Osteoblast (primary cell): Measurements from ENCODE around the gene DMWD. TPM values are rescaled to one million over a fixed set of nuclear protein-coding genes. Genes with fewer than 3 reads are reported as not detected.
"Not testable (repeated sequence)": the region's sequence is repeated elsewhere in the genome, so short reads cannot be mapped to it uniquely, and the experiment has no call there.

Source experiments
- DNase-seq: peaks from one replicate; pipeline ENCODE4 v3.0.0; 2011; ENCODE audit warnings: low spot score, mixed read lengths; ENCODE audit not compliant: insufficient read length; ENCODE audit errors: missing footprints
- H2AFZ ChIP-seq: 2 replicates; pipeline ENCODE4 v1.6.0; 2011; ENCODE audit warnings: mild to moderate bottlenecking, low read length
- H3K27ac ChIP-seq: 2 replicates; pipeline ENCODE4 v1.5.1; 2011; ENCODE audit warnings: mild to moderate bottlenecking, low read depth, low read length, moderate library complexity
- H3K27me3 ChIP-seq: 2 replicates; pipeline ENCODE4 v1.6.0; 2012; ENCODE audit warnings: mild to moderate bottlenecking, control low read depth, inconsistent platforms, low read length, moderate library complexity; ENCODE audit not compliant: insufficient read depth
- H3K36me3 ChIP-seq: 2 replicates; pipeline ENCODE4 v1.5.1; 2011; ENCODE audit warnings: mild to moderate bottlenecking, low read length, control low read depth, moderate library complexity; ENCODE audit not compliant: insufficient read depth
- H3K4me1 ChIP-seq: 2 replicates; pipeline ENCODE4 v1.5.1; 2011; ENCODE audit warnings: mild to moderate bottlenecking, low read length, control low read depth, moderate library complexity; ENCODE audit not compliant: insufficient read depth
- H3K4me2 ChIP-seq: 2 replicates; pipeline ENCODE4 v1.6.0; 2011; ENCODE audit warnings: mild to moderate bottlenecking, low read length; ENCODE audit not compliant: insufficient read depth
- H3K4me3 ChIP-seq: fragments of 200-600 bp; sonication (generic); 3 replicates; pipeline ENCODE4 v1.5.1; 2012; ENCODE audit warnings: mild to moderate bottlenecking, low read length, inconsistent platforms; ENCODE audit not compliant: insufficient read depth
- H3K79me2 ChIP-seq: 2 replicates; pipeline ENCODE4 v1.6.0; 2012; ENCODE audit warnings: mild to moderate bottlenecking, low read length, control low read depth, inconsistent platforms; ENCODE audit not compliant: insufficient read depth
- H3K9me3 ChIP-seq: 2 replicates; pipeline ENCODE4 v1.5.1; 2011; ENCODE audit warnings: low read depth, low read length, control low read depth
- H4K20me1 ChIP-seq: 2 replicates; pipeline ENCODE4 v1.6.0; 2012; ENCODE audit warnings: mild to moderate bottlenecking, low read length, control low read depth; ENCODE audit not compliant: insufficient read depth
- CTCF ChIP-seq: IDR thresholded peaks from 2 replicates; pipeline ENCODE4 v1.5.1; 2011; ENCODE audit warnings: mild to moderate bottlenecking, low read depth, low read length, moderate library complexity; ENCODE audit errors: extremely low read depth
- total RNA-seq: library from RNA; depleted of rRNA; stranded (reverse); fragments of >200 nt; gene quantifications from 2 replicates; pipeline ENCODE4 v1.2.3, GENCODE V29; 2012

Gene DMWD
- total RNA-seq, 1 donor: 48.5 TPM

- H3K36me3 ChIP-seq: no peaks in the 10 kb centered on the region
- no peaks in the 10 kb centered on the region for H3K79me2 ChIP-seq
- no peaks in the 10 kb centered on the region for H3K27me3 ChIP-seq
- H2AFZ ChIP-seq: no peak overlapping the region
- no peaks in the 10 kb centered on the region for H4K20me1 ChIP-seq
- no peak overlapping the region for H3K4me2 ChIP-seq
- no peaks in the 10 kb centered on the region for H3K9me3 ChIP-seq
- no peak overlapping the region for H3K27ac ChIP-seq
- H3K4me3 ChIP-seq: no peak overlapping the region
- DNase-seq: no peak
- H3K4me1 ChIP-seq: peaks cover 11% of the 10 kb centered on the region
- TF ChIP-seq CTCF: no peak
Observed at GRCh38 chr19:45804959-45805230, 12.2 kb upstream of the DMWD start.

DNA sequence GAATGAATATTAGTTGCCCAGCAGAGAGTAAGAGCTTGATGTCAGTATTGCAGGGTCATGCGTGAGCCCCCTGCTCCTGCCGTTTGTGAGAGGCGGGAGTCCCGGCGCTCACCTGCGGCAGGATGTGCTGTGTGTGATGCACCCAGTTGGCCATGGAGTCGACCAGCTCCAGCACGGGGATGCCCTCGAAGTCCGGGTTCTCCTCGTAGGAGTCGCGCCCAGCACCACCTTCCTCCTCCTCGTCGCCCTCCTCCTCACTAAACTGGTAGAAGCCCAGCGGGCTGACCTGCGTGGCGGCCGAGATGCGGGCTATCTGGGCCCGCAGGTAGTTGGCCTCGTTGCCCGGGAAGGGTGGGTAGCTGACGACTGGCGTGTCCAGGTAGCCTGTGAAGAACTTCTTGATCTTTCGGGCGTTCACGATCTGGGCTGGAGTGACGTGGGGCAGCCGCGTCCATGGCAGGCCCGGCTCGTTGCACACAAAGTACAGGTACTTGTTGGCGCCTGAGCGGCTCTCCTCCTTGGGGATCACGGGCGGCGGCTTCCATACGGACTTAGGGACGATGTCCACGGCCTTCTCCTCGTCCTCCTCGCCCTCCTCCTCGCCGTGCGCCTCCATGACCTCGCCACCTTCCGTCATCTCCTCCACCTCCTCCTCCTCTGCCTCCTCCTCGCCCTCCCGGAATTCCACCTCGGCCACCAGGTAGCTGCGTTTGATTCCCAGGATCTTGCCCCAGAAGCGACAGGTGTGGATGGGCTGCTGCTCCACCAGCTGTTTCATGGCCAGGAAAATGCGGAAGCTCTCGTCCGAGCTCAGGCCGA, 11.7 kb upstream of the DMWD start:
- Histone ChIP-seq H3K79me2 (no peaks in the 10 kb centered on the region), H3K4me1 (peaks cover 8% of the 10 kb centered on the region), H3K27me3 (no peaks in the 10 kb centered on the region), H2AFZ (no peak overlapping the region), H3K9me3 (no peaks in the 10 kb centered on the region), H4K20me1 (no peaks in the 10 kb centered on the region), H3K27ac (no peak overlapping the region), H3K4me2 (no peak overlapping the region), H3K36me3 (no peaks in the 10 kb centered on the region), H3K4me3 (no peak overlapping the region)
- DNase-seq: no peak
- no peak for TF ChIP-seq CTCF

DNA sequence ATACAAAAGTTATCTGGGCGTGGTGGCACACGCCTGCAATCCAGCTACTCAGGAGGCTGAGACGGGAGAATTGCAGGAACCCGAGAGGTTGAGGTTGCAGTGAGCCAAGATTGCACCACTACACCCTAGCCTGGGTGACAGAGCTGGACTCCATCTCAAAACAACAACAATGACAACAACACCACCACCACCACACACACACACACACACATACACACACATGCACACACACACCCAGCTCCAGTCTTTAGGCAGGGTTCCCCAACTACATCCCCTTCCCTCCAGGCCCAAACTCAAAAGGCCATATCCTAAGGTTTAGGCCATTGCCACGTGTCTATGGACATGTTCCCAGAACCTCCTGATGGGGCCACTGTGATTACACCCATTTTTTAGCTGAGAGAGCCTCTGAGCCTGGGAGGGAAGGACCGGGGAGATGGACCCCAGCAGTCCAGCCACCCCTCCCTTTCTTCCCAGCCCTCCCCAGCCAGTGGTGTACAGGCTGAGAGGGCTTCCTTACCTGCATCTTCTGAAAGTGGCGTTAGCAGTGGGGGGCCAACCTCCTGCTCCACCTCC, 9.0 kb upstream of the DMWD start:
- H3K4me2 ChIP-seq: no peak overlapping the region
- H4K20me1 ChIP-seq: no peaks in the 10 kb centered on the region
- peaks cover 13% of the 10 kb centered on the region for H3K4me1 ChIP-seq
- H3K27me3 ChIP-seq: no peaks in the 10 kb centered on the region
- no peak overlapping the region for H3K27ac ChIP-seq
- H3K36me3 ChIP-seq: no peaks in the 10 kb centered on the region
- no peak for TF ChIP-seq CTCF
- peak; percentile 68 for DNase-seq
- H3K9me3 ChIP-seq: no peaks in the 10 kb centered on the region
- H3K4me3 ChIP-seq: no peak overlapping the region
- no peaks in the 10 kb centered on the region for H3K79me2 ChIP-seq
- H2AFZ ChIP-seq: no peak overlapping the region

DNA sequence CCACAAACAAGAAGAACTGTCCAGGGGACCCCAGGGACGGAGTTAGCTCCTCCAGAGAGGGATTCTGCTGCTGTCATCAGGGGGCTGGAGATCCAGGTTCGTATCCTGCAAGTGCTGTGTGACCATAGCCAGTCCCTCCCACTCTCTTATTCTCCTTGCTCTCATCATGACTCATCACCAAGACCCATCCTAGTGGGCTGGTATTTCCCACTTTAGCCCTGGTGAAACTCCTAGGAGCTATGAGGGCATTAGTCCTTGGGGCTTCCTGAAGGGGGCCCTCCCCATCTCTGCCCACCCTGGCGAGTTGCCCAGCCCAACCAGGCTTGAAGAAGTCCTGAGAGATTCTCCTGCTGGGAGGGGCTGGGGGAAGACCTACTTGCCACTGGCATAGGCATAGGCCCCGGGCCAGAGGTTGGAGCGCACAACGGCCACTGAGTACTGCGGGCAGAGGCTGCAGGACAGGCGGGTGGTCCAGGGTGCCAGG, 7.5 kb upstream of the DMWD start:
- no peaks in the 10 kb centered on the region for H3K79me2 ChIP-seq
- H3K4me3 ChIP-seq: no peak overlapping the region
- no peak overlapping the region for H2AFZ ChIP-seq
- peaks cover 13% of the 10 kb centered on the region for H3K4me1 ChIP-seq
- H4K20me1 ChIP-seq: no peaks in the 10 kb centered on the region
- no peaks in the 10 kb centered on the region for H3K9me3 ChIP-seq
- TF ChIP-seq CTCF: no peak
- no peak overlapping the region for H3K27ac ChIP-seq
- H3K4me2 ChIP-seq: no peak overlapping the region
- H3K27me3 ChIP-seq: no peaks in the 10 kb centered on the region
- peak; percentile 91 for DNase-seq
- H3K36me3 ChIP-seq: no peaks in the 10 kb centered on the region

- not testable (repeated sequence) for H3K4me2 ChIP-seq, H3K27ac ChIP-seq, H2AFZ ChIP-seq, H3K9me3 ChIP-seq, H3K27me3 ChIP-seq, DNase-seq, H3K4me3 ChIP-seq, H3K36me3 ChIP-seq, H3K79me2 ChIP-seq, H4K20me1 ChIP-seq
- peaks cover 13% of the 10 kb centered on the region for H3K4me1 ChIP-seq
Observed at GRCh38 chr19:45799541-45799940, 6.9 kb upstream of the DMWD start.
